Heart left ventricle (tissue), 13 donors: ENCODE data around the gene PLOD2.

Experiments used
- CTCF ChIP-seq, 12 donors: fragments of 200-600 bp; sonication (generic) in 4 of 12; IDR thresholded peaks; one replicate each; pipeline versions ENCODE4 v1.5.0 to v1.8.0; 2018 to 2022; ENCODE audit warnings: antibody characterized with exemption in 12 of 12, mild to moderate bottlenecking in 5 of 12
- POLR2A ChIP-seq, 2 donors: fragments of 450-650 bp; IDR thresholded peaks; one replicate each; pipeline ENCODE4 v1.6.1; 2017; ENCODE audit warnings: antibody characterized with exemption in 2 of 2, mild to moderate bottlenecking in 2 of 2, moderate library complexity in 2 of 2
- donor health status: ischemic (EF 13 %, LVEDD 7.1; RV severe dilation, severe dysfunction).
- donor health status: DM: no; HTN: yes; CAD: no.
- donor health status: DM: no; HTN: no; CAD: no.
- donor health status: ischemic (EF 25% LVEDD 6.9; RV normal size, moderate dysfunction).
- donor health status: ischemic (EF 25% LVEDD 5.7; RV mildly dilated, moderate dysfunction).
- donor health status: ischemic (EF 35%, LVEDD 5.7; RV mildly dilated, moderate dysfunction).
- donor health status: nonischemic (EF 11% LVEDD 7.7; RV severe dilation, severe dysfunction).
- donor health status: DM: yes; HTN: yes; CAD: no.
- donor health status: PGD.
- donor health status: ischemic (EF 29% LVEDD 5.4; RV normal size, mild dysfunction).
- donor health status: nonischemic (EF 23%, LVEDD 6.1; RV moderate dilation, normal function).

GRCh38 chr3:146104068-146104467 lies 56.9 kb downstream of the PLOD2 start:
- no peak for TF ChIP-seq POLR2A (IDR thresholded peaks at IDR 0.05)
- TF ChIP-seq CTCF (IDR thresholded peaks at IDR 0.05), result no peak
